GM23338 (cell line): ENCODE results near the gene RNASEH2A. TPM values are rescaled to one million over a fixed set of nuclear protein-coding genes. Genes with fewer than 3 reads are reported as not detected.

Experiments
- ATAC-seq: fragments of 200-7000 bp; cut with Tn5 transposase; 3 replicates; pipeline ENCODE4 v1.9.1; 2020
- DNase-seq: peaks from one replicate; pipeline ENCODE4 v3.0.0-alpha.2; 2015; ENCODE audit warnings: low spot score
- H2AFZ ChIP-seq: fragments of 200-600 bp; sonication (generic); 2 replicates; pipeline ENCODE4 v1.8.0; 2016; ENCODE audit warnings: antibody characterized with exemption, mild to moderate bottlenecking, moderate library complexity
- H3F3A ChIP-seq: fragments of 200-600 bp; sonication (generic); replicated peaks from 2 replicates; pipeline ENCODE4 v1.8.0; 2017; ENCODE audit warnings: antibody characterized with exemption, mixed run types, low read depth
- H3K27ac ChIP-seq: fragments of 200-600 bp; sonication (generic); 2 replicates; pipeline ENCODE4 v1.6.1; 2016; ENCODE audit warnings: low read depth
- H3K27me3 ChIP-seq: fragments of 200-600 bp; sonication (generic); 2 replicates; pipeline ENCODE4 v1.8.0; 2016; ENCODE audit warnings: mild to moderate bottlenecking, mixed run types, moderate library complexity; ENCODE audit not compliant: insufficient read depth
- H3K36me3 ChIP-seq: fragments of 200-600 bp; sonication (generic); 2 replicates; pipeline ENCODE4 v1.8.0; 2016; ENCODE audit warnings: mild to moderate bottlenecking; ENCODE audit not compliant: insufficient read depth
- H3K4me1 ChIP-seq: fragments of 200-600 bp; sonication (generic); 2 replicates; pipeline ENCODE4 v1.8.0; 2016; ENCODE audit warnings: mild to moderate bottlenecking, moderate library complexity; ENCODE audit not compliant: insufficient read depth
- H3K4me2 ChIP-seq: fragments of 200-600 bp; sonication (generic); 2 replicates; pipeline ENCODE4 v1.7.1; 2017; ENCODE audit warnings: mixed run types
- H3K4me3 ChIP-seq: fragments of 200-600 bp; sonication (generic); 2 replicates; pipeline ENCODE4 v1.6.1; 2016; ENCODE audit warnings: mixed run types
- H3K79me2 ChIP-seq: fragments of 200-600 bp; sonication (generic); replicated peaks from 2 replicates; pipeline ENCODE4 v1.8.0; 2017; ENCODE audit warnings: mild to moderate bottlenecking; ENCODE audit not compliant: insufficient read depth
- H3K9me2 ChIP-seq: fragments of 200-600 bp; sonication (generic); 2 replicates; pipeline ENCODE4 v1.8.0; 2017; ENCODE audit not compliant: insufficient read depth
- H4K20me1 ChIP-seq: fragments of 200-600 bp; sonication (generic); replicated peaks from 2 replicates; pipeline ENCODE4 v1.8.0; 2017; ENCODE audit warnings: mild to moderate bottlenecking; ENCODE audit not compliant: insufficient read depth
- H3K27ac Mint-ChIP-seq: 2 replicates; pipeline ENCODE4 v1.8.0; 2020; ENCODE audit warnings: inconsistent platforms, mild to moderate bottlenecking, moderate library complexity, mixed read lengths
- H3K27me3 Mint-ChIP-seq: 3 replicates; pipeline ENCODE4 v1.8.0; 2022; ENCODE audit warnings: low read depth, mild to moderate bottlenecking, moderate library complexity, mixed read lengths, inconsistent platforms; ENCODE audit not compliant: insufficient read depth, poor library complexity
- H3K36me3 Mint-ChIP-seq: 3 replicates; pipeline ENCODE4 v1.8.0; 2021; ENCODE audit warnings: low read depth, mild to moderate bottlenecking, inconsistent platforms, moderate library complexity, mixed read lengths
- H3K4me1 Mint-ChIP-seq: 3 replicates; pipeline ENCODE4 v1.8.0; 2020; ENCODE audit warnings: mild to moderate bottlenecking, inconsistent platforms, mixed read lengths
- H3K4me3 Mint-ChIP-seq: 3 replicates; pipeline ENCODE4 v1.8.0; 2021; ENCODE audit warnings: moderate library complexity, mild to moderate bottlenecking, inconsistent platforms, mixed read lengths
- H3K9me3 Mint-ChIP-seq: 3 replicates; pipeline ENCODE4 v1.8.0; 2020; ENCODE audit warnings: moderate library complexity, mild to moderate bottlenecking, inconsistent platforms, mixed read lengths
- NANOG ChIP-seq: IDR thresholded peaks from 2 replicates; pipeline ENCODE4 v1.6.1; 2016; ENCODE audit warnings: antibody characterized with exemption, borderline replicate concordance
- POLR2AphosphoS5 ChIP-seq: IDR thresholded peaks from 2 replicates; pipeline ENCODE4 v1.6.1; 2016; ENCODE audit warnings: antibody characterized with exemption, low read depth
- polyA plus RNA-seq: library from polyadenylated mRNA; unstranded; fragments of >200 nt; fragmentation: Nextera tagmentation; extraction: Ambion mirVana; gene quantifications from 2 replicates; pipeline ENCODE4 v1.2.1, GENCODE V29; 2016
- total RNA-seq: library from RNA; depleted of rRNA; stranded (reverse); fragments of >200 nt; shearing (Covaris generic); gene quantifications from 2 replicates; pipeline ENCODE4 v1.2.3, GENCODE V29; 2014
- TF ChIP-seq, protein P1 (sequence below): fragments of 250-450 bp; sonication (Bioruptor Pico); IDR thresholded peaks from 2 replicates; pipeline ENCODE4 v1.5.0; 2020; ENCODE audit warnings: mild to moderate bottlenecking, moderate library complexity
- TF ChIP-seq, protein P2 (sequence below): IDR thresholded peaks from one replicate; pipeline ENCODE4 v1.6.1; 2018; ENCODE audit warnings: antibody characterized with exemption; ENCODE audit not compliant: unreplicated experiment

The RNASEH2A gene
- total and polyA plus RNA-seq, 2 experiments from 2014 or later, result 39.4 to 68.2 TPM

DNA sequence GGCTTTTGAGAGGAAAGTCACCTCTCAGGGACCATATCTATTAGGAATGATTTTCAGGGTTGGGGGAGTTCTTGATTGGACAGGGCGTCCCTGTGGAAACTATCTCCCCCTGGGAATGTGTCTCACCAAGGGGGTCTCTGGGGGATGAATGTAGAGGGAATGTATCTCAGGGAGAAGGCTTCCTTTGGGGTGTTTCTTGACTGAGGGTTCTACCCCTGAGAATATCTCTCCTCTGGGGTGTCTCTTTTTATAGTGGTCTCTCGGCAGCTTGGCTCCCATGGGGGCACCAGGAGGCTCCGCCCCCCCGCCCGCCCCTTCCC lies 27.0 kb downstream of the RNASEH2A start (continued):
- TF ChIP-seq, protein P1, sequence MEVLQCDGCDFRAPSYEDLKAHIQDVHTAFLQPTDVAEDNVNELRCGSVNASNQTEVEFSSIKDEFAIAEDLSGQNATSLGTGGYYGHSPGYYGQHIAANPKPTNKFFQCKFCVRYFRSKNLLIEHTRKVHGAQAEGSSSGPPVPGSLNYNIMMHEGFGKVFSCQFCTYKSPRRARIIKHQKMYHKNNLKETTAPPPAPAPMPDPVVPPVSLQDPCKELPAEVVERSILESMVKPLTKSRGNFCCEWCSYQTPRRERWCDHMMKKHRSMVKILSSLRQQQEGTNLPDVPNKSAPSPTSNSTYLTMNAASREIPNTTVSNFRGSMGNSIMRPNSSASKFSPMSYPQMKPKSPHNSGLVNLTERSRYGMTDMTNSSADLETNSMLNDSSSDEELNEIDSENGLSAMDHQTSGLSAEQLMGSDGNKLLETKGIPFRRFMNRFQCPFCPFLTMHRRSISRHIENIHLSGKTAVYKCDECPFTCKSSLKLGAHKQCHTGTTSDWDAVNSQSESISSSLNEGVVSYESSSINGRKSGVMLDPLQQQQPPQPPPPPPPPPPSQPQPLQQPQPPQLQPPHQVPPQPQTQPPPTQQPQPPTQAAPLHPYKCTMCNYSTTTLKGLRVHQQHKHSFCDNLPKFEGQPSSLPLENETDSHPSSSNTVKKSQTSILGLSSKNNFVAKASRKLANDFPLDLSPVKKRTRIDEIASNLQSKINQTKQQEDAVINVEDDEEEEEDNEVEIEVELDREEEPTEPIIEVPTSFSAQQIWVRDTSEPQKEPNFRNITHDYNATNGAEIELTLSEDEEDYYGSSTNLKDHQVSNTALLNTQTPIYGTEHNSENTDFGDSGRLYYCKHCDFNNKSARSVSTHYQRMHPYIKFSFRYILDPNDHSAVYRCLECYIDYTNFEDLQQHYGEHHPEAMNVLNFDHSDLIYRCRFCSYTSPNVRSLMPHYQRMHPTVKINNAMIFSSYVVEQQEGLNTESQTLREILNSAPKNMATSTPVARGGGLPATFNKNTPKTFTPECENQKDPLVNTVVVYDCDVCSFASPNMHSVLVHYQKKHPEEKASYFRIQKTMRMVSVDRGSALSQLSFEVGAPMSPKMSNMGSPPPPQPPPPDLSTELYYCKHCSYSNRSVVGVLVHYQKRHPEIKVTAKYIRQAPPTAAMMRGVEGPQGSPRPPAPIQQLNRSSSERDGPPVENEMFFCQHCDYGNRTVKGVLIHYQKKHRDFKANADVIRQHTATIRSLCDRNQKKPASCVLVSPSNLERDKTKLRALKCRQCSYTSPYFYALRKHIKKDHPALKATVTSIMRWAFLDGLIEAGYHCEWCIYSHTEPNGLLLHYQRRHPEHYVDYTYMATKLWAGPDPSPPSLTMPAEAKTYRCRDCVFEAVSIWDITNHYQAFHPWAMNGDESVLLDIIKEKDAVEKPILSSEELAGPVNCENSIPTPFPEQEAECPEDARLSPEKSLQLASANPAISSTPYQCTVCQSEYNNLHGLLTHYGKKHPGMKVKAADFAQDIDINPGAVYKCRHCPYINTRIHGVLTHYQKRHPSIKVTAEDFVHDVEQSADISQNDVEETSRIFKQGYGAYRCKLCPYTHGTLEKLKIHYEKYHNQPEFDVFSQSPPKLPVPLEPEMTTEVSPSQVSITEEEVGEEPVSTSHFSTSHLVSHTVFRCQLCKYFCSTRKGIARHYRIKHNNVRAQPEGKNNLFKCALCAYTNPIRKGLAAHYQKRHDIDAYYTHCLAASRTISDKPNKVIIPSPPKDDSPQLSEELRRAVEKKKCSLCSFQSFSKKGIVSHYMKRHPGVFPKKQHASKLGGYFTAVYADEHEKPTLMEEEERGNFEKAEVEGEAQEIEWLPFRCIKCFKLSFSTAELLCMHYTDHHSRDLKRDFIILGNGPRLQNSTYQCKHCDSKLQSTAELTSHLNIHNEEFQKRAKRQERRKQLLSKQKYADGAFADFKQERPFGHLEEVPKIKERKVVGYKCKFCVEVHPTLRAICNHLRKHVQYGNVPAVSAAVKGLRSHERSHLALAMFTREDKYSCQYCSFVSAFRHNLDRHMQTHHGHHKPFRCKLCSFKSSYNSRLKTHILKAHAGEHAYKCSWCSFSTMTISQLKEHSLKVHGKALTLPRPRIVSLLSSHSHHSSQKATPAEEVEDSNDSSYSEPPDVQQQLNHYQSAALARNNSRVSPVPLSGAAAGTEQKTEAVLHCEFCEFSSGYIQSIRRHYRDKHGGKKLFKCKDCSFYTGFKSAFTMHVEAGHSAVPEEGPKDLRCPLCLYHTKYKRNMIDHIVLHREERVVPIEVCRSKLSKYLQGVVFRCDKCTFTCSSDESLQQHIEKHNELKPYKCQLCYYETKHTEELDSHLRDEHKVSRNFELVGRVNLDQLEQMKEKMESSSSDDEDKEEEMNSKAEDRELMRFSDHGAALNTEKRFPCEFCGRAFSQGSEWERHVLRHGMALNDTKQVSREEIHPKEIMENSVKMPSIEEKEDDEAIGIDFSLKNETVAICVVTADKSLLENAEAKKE, result no peak
- TF ChIP-seq POLR2AphosphoS5, result no peak

DNA sequence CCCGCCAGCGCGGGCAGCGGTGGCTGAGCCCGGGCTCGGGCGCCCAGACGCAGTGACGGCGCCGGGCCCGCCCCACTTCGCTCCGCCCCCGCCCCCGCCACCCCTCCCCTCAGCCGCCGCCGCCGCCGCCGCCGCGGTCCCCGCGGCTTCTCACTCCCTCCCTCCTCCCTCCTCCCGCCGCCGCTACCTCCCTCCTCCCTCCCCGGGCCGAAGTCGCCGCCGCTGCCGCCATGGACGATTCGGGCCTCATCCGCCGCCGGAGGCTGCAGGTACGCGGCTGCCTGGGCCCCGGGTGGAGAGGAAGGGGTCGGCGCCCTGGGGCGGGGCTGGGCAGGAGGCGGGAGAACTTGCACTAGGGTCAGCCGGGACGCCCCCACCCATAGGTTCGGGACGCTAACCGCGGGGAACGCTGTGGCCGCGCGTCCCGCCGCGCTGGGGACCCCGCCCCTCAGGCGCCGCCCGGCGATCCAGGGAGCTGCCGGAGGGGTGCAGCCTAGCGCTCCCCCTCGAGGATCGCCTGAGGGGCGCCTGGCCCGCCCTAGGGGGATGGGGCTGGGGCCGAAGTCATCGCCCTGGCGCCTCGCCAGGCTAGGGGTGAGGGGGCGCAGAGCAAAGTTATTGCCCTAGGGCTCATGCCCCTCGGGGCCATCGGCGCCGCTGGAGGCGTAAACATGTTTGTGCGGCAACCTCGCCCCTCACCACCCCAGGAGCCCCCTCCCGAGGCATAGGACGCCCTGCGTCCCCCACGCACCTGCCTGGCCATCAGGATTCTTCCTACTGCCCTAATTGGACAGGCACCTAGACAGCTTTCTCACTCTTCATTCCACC lies 27.6 kb downstream of the RNASEH2A start:
- no peaks in the 10 kb centered on the region; the same call in 1 of the 2 replicates for H3K79me2 ChIP-seq
- H3K27me3 ChIP-seq, result peaks cover 14% of the 10 kb centered on the region
- Mint-ChIP-seq H3K9me3 (no peaks in the 10 kb centered on the region), H3K27me3 (peaks cover 32% of the 10 kb centered on the region), H3K4me1 (peaks cover 29% of the 10 kb centered on the region), H3K36me3 (no peaks in the 10 kb centered on the region; the same call in 2 of the 3 replicates), H3K27ac (no peak overlapping the region), H3K4me3 (peak overlapping the region; percentile 75)
- peak overlapping the region; percentile 77 for H3K4me3 ChIP-seq
- no peaks in the 10 kb centered on the region for H3K9me2 ChIP-seq
- H3K27ac ChIP-seq, result no peak overlapping the region
- peak; percentile 74 for DNase-seq
- H3F3A ChIP-seq, result peaks cover 47% of the 10 kb centered on the region
- no peak for TF ChIP-seq NANOG
- TF ChIP-seq, protein P2, sequence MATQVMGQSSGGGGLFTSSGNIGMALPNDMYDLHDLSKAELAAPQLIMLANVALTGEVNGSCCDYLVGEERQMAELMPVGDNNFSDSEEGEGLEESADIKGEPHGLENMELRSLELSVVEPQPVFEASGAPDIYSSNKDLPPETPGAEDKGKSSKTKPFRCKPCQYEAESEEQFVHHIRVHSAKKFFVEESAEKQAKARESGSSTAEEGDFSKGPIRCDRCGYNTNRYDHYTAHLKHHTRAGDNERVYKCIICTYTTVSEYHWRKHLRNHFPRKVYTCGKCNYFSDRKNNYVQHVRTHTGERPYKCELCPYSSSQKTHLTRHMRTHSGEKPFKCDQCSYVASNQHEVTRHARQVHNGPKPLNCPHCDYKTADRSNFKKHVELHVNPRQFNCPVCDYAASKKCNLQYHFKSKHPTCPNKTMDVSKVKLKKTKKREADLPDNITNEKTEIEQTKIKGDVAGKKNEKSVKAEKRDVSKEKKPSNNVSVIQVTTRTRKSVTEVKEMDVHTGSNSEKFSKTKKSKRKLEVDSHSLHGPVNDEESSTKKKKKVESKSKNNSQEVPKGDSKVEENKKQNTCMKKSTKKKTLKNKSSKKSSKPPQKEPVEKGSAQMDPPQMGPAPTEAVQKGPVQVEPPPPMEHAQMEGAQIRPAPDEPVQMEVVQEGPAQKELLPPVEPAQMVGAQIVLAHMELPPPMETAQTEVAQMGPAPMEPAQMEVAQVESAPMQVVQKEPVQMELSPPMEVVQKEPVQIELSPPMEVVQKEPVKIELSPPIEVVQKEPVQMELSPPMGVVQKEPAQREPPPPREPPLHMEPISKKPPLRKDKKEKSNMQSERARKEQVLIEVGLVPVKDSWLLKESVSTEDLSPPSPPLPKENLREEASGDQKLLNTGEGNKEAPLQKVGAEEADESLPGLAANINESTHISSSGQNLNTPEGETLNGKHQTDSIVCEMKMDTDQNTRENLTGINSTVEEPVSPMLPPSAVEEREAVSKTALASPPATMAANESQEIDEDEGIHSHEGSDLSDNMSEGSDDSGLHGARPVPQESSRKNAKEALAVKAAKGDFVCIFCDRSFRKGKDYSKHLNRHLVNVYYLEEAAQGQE, result no peak
- TF ChIP-seq POLR2AphosphoS5, result peak; percentile 46; the same call in 1 of the 2 replicates
- peak; percentile 8 for ATAC-seq
- H2AFZ ChIP-seq, result peak overlapping the region; percentile 83; the same call in 1 of the 2 replicates
- peaks cover 11% of the 10 kb centered on the region; the same call in 1 of the 2 replicates for H4K20me1 ChIP-seq
- H3K4me1 ChIP-seq, result peaks cover 27% of the 10 kb centered on the region
- H3K36me3 ChIP-seq, result no peaks in the 10 kb centered on the region
- peak overlapping the region; percentile 90 for H3K4me2 ChIP-seq
